ENCODE data around the gene EFCAB6. TPM values are rescaled to one million over a fixed set of nuclear protein-coding genes. Genes with fewer than 3 reads are reported as not detected.

Gene EFCAB6
- total RNA-seq, 2 experiments from 2014 or later, result 0.13 TPM; not detected in 1

DNA sequence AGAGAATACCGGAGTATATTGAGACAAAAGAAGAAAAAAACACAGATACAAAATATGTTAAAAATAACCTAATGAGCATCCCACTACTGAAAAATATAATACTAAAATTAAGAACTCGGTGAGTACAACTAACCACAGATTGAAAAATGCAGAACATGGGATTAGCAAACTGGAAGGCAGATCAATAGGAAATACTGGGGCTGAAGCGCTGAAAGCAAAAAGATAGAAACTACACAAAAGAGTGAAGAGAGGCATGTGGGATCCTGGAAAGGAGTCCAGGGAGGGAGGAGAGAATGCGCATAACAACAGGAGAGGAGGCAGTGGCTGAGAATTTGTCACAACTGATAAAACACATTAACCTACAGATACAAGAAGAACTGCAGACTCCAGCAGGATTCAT, 159.3 kb downstream of the EFCAB6 start:
- no peak overlapping the region for H2AFZ ChIP-seq (ENCODE audit: low read length)
- TF ChIP-seq EZH2phosphoT487 (IDR thresholded peaks at IDR 0.05; ENCODE audit: borderline replicate concordance, low read depth, low read length), result no peak
- TF ChIP-seq, protein P1, sequence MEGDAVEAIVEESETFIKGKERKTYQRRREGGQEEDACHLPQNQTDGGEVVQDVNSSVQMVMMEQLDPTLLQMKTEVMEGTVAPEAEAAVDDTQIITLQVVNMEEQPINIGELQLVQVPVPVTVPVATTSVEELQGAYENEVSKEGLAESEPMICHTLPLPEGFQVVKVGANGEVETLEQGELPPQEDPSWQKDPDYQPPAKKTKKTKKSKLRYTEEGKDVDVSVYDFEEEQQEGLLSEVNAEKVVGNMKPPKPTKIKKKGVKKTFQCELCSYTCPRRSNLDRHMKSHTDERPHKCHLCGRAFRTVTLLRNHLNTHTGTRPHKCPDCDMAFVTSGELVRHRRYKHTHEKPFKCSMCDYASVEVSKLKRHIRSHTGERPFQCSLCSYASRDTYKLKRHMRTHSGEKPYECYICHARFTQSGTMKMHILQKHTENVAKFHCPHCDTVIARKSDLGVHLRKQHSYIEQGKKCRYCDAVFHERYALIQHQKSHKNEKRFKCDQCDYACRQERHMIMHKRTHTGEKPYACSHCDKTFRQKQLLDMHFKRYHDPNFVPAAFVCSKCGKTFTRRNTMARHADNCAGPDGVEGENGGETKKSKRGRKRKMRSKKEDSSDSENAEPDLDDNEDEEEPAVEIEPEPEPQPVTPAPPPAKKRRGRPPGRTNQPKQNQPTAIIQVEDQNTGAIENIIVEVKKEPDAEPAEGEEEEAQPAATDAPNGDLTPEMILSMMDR (conservative IDR thresholded peaks at IDR 0.05; ENCODE audit: low read length), result no peak
- DNase-seq (ENCODE audit: low spot score), result no peak
- CTCF ChIA-PET (ENCODE audit: unreplicated experiment), result no interaction called here
- no peaks in the 10 kb centered on the region for H3K9me2 ChIP-seq (ENCODE audit: insufficient read depth, low read length)
- no peaks in the 10 kb centered on the region for H3K9me3 ChIP-seq (ENCODE audit: low read length)
- H3K27ac ChIP-seq (ENCODE audit: low read depth, low read length, poor library complexity, severe bottlenecking), result no peak overlapping the region
- no peak overlapping the region for H3K4me2 ChIP-seq (ENCODE audit: low read length)
- no peaks in the 10 kb centered on the region for H3K79me2 ChIP-seq (ENCODE audit: insufficient read depth, low read depth, low read length)
- H3K4me1 ChIP-seq (ENCODE audit: insufficient read depth, low read length, poor library complexity, severe bottlenecking), result no peaks in the 10 kb centered on the region
- no TSS peak for BruUV-seq (replicated peaks)
- no peaks in the 10 kb centered on the region for H3K36me3 ChIP-seq (ENCODE audit: insufficient read depth, low read length)
- no peaks in the 10 kb centered on the region for H4K20me1 ChIP-seq (ENCODE audit: insufficient read depth, low read length)
- intact Hi-C loops (cut with micrococcal nuclease; ENCODE audit: unreplicated experiment), result no loop called here
- H3K4me3 ChIP-seq (ENCODE audit: low read depth, low read length, poor library complexity, severe bottlenecking), result no peak overlapping the region
- POLR2A ChIA-PET, result no interaction called here

DNA sequence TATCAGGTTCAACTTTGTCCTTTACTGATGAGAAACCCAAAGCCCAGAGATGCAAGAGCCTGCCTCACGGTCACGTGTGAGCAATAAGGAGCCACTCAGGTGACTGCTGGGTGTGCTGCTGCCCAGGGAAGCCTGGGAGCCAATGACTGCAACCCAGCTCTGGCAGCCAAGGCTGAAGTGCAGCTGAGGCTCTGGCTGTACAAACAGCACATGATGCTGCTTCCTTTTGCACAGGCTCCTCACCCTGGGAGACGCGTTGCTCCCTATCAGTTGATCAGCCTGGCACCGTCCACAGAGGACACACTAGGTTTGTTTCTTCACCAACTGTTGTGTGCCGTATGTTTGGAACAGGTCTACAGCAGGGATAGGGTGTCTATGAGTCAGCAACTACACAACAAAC, 168.7 kb downstream of the EFCAB6 start:
- H3K36me3 ChIP-seq (ENCODE audit: insufficient read depth, low read length), result no peaks in the 10 kb centered on the region
- H3K9me3 ChIP-seq (ENCODE audit: low read length), result peaks cover 9% of the 10 kb centered on the region
- no peaks in the 10 kb centered on the region for H3K79me2 ChIP-seq (ENCODE audit: insufficient read depth, low read depth, low read length)
- H3K4me3 ChIP-seq (ENCODE audit: low read depth, low read length, poor library complexity, severe bottlenecking), result no peak overlapping the region
- no peak overlapping the region for H2AFZ ChIP-seq (ENCODE audit: low read length)
- no peak overlapping the region for H3K27ac ChIP-seq (ENCODE audit: low read depth, low read length, poor library complexity, severe bottlenecking)
- DNase-seq (ENCODE audit: low spot score), result no peak
- no peaks in the 10 kb centered on the region for H4K20me1 ChIP-seq (ENCODE audit: insufficient read depth, low read length)
- ChIA-PET POLR2A (no interaction called here), CTCF (ENCODE audit: unreplicated experiment) (no interaction called here)
- intact Hi-C loops (cut with micrococcal nuclease; ENCODE audit: unreplicated experiment), result no loop called here
- no peaks in the 10 kb centered on the region for H3K4me1 ChIP-seq (ENCODE audit: insufficient read depth, low read length, poor library complexity, severe bottlenecking)
- H3K9me2 ChIP-seq (ENCODE audit: insufficient read depth, low read length), result no peaks in the 10 kb centered on the region
- BruUV-seq (replicated peaks), result no TSS peak
- no peak overlapping the region for H3K4me2 ChIP-seq (ENCODE audit: low read length)
- no peak for TF ChIP-seq EZH2phosphoT487 (IDR thresholded peaks at IDR 0.05; ENCODE audit: borderline replicate concordance, low read depth, low read length)
- TF ChIP-seq, protein P1 (conservative IDR thresholded peaks at IDR 0.05; ENCODE audit: low read length), result no peak

DNA sequence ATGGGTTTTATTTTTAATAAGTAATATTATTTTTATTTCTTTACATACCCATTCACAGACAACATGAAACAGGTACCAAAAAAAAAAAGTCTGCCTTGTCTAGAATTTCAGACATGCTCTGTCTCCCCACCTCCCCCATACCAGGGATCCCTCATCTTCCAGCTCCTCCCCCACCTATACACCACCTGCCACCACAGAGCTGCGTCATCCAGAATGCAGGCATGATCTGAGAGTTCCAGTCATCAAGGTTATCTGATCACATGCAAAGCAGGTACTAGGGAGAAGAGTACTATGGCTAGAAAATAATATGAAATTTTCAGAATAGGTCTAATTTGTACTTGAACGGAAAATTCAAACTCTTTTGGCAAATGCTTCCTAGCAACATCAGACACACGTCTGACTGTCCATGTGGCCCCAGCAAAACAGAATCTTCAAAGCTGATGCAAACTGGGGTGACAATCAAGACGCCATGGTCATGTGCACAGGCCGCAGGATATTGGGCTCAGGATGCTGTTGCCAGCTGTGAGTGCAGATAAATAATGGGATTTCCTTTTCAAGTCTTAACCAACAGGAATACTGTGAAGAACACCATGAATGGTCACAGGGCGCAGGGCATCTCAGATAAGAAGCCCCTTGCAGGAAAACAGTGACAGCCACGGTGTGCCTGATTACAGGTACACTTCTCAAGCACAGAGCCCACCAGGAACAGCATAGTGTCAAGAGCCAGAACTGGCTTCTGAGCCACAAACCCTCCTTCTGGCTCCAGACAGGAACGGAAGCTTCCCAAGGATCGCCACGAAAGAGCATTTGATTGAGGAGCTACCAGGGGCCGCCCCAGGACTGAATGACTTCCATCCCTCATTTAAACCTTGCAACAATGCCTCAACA, 169.5 kb downstream of the EFCAB6 start:
- Histone ChIP-seq H3K79me2 (ENCODE audit: insufficient read depth, low read depth, low read length) (no peaks in the 10 kb centered on the region), H3K4me3 (ENCODE audit: low read depth, low read length, poor library complexity, severe bottlenecking) (no peak overlapping the region), H3K36me3 (ENCODE audit: insufficient read depth, low read length) (no peaks in the 10 kb centered on the region), H3K27ac (ENCODE audit: low read depth, low read length, poor library complexity, severe bottlenecking) (no peak overlapping the region), H4K20me1 (ENCODE audit: insufficient read depth, low read length) (no peaks in the 10 kb centered on the region), H3K9me2 (ENCODE audit: insufficient read depth, low read length) (no peaks in the 10 kb centered on the region), H3K4me2 (ENCODE audit: low read length) (no peak overlapping the region), H3K9me3 (ENCODE audit: low read length) (peaks cover 9% of the 10 kb centered on the region), H2AFZ (ENCODE audit: low read length) (no peak overlapping the region), H3K4me1 (ENCODE audit: insufficient read depth, low read length, poor library complexity, severe bottlenecking) (no peaks in the 10 kb centered on the region)
- TF ChIP-seq EZH2phosphoT487 (IDR thresholded peaks at IDR 0.05; ENCODE audit: borderline replicate concordance, low read depth, low read length), result no peak
- TF ChIP-seq, protein P1 (conservative IDR thresholded peaks at IDR 0.05; ENCODE audit: low read length), result no peak
- no TSS peak for BruUV-seq (replicated peaks)
- POLR2A ChIA-PET, result no interaction called here
- no peak for DNase-seq (ENCODE audit: low spot score)
- CTCF ChIA-PET (ENCODE audit: unreplicated experiment), result no interaction called here
- intact Hi-C loops (cut with micrococcal nuclease; ENCODE audit: unreplicated experiment), result no loop called here
